ENCODE measurements around the gene CYFIP1. TPM values are rescaled to one million over a fixed set of nuclear protein-coding genes. Genes with fewer than 3 reads are reported as not detected.

CYFIP1 gene
- polyA plus RNA-seq, 1 donor from 2014 or later = 9.3 TPM

- Histone ChIP-seq H3K36me3 (ENCODE audit: insufficient read depth, low read length) (no peaks in the 10 kb centered on the region), H3K79me2 (replicated peaks; ENCODE audit: insufficient read depth, low read length) (peaks cover under 1% of the 10 kb centered on the region), H3K27me3 (ENCODE audit: insufficient read depth, low read depth, low read length) (no peaks in the 10 kb centered on the region), H2AFZ (ENCODE audit: low read depth, low read length) (no peak overlapping the region), H3K4me2 (ENCODE audit: low read length) (no peak overlapping the region), H3F3A (ENCODE audit: insufficient read depth, low read length, poor library complexity, severe bottlenecking) (no peaks in the 10 kb centered on the region), H3K4me3 (ENCODE audit: low read length) (no peak overlapping the region), H3K9me2 (ENCODE audit: insufficient read depth, low read length) (no peaks in the 10 kb centered on the region), H3K27ac (ENCODE audit: low read length) (no peak overlapping the region), H4K20me1 (ENCODE audit: insufficient read depth) (no peaks in the 10 kb centered on the region), H3K9ac (ENCODE audit: low read length) (no peak overlapping the region), H3K9me3 (ENCODE audit: low read length) (no peaks in the 10 kb centered on the region)
- TF ChIP-seq RAD21 (conservative IDR thresholded peaks at IDR 0.05) (no peak), SMC3 (conservative IDR thresholded peaks at IDR 0.05; ENCODE audit: poor library complexity) (no peak), MXI1 (conservative IDR thresholded peaks at IDR 0.05; ENCODE audit: poor library complexity, severe bottlenecking) (no peak), POLR2AphosphoS5 (IDR thresholded peaks at IDR 0.05) (no peak), EZH2 (IDR thresholded peaks at IDR 0.05; ENCODE audit: borderline replicate concordance, insufficient read depth, low read length, poor library complexity, severe bottlenecking) (no peak), TAF1 (IDR thresholded peaks at IDR 0.05; ENCODE audit: low read depth) (no peak), EP300 (conservative IDR thresholded peaks at IDR 0.05; ENCODE audit: poor library complexity, severe bottlenecking) (no peak)
- TF ChIP-seq, protein P1, sequence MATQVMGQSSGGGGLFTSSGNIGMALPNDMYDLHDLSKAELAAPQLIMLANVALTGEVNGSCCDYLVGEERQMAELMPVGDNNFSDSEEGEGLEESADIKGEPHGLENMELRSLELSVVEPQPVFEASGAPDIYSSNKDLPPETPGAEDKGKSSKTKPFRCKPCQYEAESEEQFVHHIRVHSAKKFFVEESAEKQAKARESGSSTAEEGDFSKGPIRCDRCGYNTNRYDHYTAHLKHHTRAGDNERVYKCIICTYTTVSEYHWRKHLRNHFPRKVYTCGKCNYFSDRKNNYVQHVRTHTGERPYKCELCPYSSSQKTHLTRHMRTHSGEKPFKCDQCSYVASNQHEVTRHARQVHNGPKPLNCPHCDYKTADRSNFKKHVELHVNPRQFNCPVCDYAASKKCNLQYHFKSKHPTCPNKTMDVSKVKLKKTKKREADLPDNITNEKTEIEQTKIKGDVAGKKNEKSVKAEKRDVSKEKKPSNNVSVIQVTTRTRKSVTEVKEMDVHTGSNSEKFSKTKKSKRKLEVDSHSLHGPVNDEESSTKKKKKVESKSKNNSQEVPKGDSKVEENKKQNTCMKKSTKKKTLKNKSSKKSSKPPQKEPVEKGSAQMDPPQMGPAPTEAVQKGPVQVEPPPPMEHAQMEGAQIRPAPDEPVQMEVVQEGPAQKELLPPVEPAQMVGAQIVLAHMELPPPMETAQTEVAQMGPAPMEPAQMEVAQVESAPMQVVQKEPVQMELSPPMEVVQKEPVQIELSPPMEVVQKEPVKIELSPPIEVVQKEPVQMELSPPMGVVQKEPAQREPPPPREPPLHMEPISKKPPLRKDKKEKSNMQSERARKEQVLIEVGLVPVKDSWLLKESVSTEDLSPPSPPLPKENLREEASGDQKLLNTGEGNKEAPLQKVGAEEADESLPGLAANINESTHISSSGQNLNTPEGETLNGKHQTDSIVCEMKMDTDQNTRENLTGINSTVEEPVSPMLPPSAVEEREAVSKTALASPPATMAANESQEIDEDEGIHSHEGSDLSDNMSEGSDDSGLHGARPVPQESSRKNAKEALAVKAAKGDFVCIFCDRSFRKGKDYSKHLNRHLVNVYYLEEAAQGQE (IDR thresholded peaks at IDR 0.05; ENCODE audit: borderline replicate concordance) = no peak
- TF ChIP-seq, protein P2, sequence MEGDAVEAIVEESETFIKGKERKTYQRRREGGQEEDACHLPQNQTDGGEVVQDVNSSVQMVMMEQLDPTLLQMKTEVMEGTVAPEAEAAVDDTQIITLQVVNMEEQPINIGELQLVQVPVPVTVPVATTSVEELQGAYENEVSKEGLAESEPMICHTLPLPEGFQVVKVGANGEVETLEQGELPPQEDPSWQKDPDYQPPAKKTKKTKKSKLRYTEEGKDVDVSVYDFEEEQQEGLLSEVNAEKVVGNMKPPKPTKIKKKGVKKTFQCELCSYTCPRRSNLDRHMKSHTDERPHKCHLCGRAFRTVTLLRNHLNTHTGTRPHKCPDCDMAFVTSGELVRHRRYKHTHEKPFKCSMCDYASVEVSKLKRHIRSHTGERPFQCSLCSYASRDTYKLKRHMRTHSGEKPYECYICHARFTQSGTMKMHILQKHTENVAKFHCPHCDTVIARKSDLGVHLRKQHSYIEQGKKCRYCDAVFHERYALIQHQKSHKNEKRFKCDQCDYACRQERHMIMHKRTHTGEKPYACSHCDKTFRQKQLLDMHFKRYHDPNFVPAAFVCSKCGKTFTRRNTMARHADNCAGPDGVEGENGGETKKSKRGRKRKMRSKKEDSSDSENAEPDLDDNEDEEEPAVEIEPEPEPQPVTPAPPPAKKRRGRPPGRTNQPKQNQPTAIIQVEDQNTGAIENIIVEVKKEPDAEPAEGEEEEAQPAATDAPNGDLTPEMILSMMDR (IDR thresholded peaks at IDR 0.05; ENCODE audit: poor library complexity, severe bottlenecking) = no peak
Observed at GRCh38 chr15:22856659-22857058, 123.5 kb downstream of the CYFIP1 start.

DNA sequence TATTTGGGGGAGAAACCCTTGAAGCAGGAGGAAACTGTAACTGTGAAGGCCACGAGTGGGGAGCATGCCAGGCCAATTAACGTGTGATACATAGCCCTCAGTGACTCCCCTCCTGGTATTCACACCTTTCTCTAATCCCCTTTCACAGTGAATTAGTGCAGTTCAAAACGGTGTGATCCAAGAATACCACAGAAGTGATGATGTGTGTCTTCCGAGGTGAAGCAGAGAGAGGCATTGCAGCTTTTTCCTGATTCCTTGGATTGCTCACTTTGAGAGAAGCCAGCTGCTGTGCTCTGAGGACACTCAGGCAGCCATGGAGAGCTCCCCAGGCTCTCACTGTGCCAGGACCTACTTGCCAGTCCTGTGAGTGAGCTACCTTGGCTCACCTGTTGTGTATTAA is 124.4 kb downstream of the CYFIP1 start:
- Histone ChIP-seq H3K27me3 (ENCODE audit: insufficient read depth, low read depth, low read length) (no peaks in the 10 kb centered on the region), H3K79me2 (replicated peaks; ENCODE audit: insufficient read depth, low read length) (peaks cover 9% of the 10 kb centered on the region), H3F3A (ENCODE audit: insufficient read depth, low read length, poor library complexity, severe bottlenecking) (no peaks in the 10 kb centered on the region), H3K9ac (ENCODE audit: low read length) (no peak overlapping the region), H3K36me3 (ENCODE audit: insufficient read depth, low read length) (no peaks in the 10 kb centered on the region), H4K20me1 (ENCODE audit: insufficient read depth) (no peaks in the 10 kb centered on the region), H2AFZ (ENCODE audit: low read depth, low read length) (no peak overlapping the region), H3K4me2 (ENCODE audit: low read length) (no peak overlapping the region), H3K9me3 (ENCODE audit: low read length) (no peaks in the 10 kb centered on the region), H3K9me2 (ENCODE audit: insufficient read depth, low read length) (no peaks in the 10 kb centered on the region), H3K27ac (ENCODE audit: low read length) (no peak overlapping the region), H3K4me3 (ENCODE audit: low read length) (no peak overlapping the region)
- TF ChIP-seq EP300 (conservative IDR thresholded peaks at IDR 0.05; ENCODE audit: poor library complexity, severe bottlenecking) (no peak), SMC3 (conservative IDR thresholded peaks at IDR 0.05; ENCODE audit: poor library complexity) (no peak), RAD21 (conservative IDR thresholded peaks at IDR 0.05) (no peak), MXI1 (conservative IDR thresholded peaks at IDR 0.05; ENCODE audit: poor library complexity, severe bottlenecking) (no peak), POLR2AphosphoS5 (IDR thresholded peaks at IDR 0.05) (no peak), TAF1 (IDR thresholded peaks at IDR 0.05; ENCODE audit: low read depth) (no peak), EZH2 (IDR thresholded peaks at IDR 0.05; ENCODE audit: borderline replicate concordance, insufficient read depth, low read length, poor library complexity, severe bottlenecking) (no peak)
- TF ChIP-seq, protein P2 (IDR thresholded peaks at IDR 0.05; ENCODE audit: poor library complexity, severe bottlenecking) = no peak
- TF ChIP-seq, protein P1 (IDR thresholded peaks at IDR 0.05; ENCODE audit: borderline replicate concordance) = no peak

Measured in neural cell (in vitro differentiated cells).